Activated CD4-positive, CD25-positive, alpha-beta regulatory T cell treated with anti-CD3 and anti-CD28 coated beads, Interleukin-2, amount 50 U/mL, for 24 hours (primary cell): ENCODE data around the gene NECAP2.
"Not testable (repeated sequence)": the region's sequence is repeated elsewhere in the genome, so short reads cannot be mapped to it uniquely, and the experiment has no call there.

Source experiments
- ATAC-seq, 2 donors: fragments of 150-1000 bp; cut with Tn5 transposase; one replicate each; pipeline ENCODE4 v1.10.0; 2021; ENCODE audit warnings: mild to moderate bottlenecking in 1 of 2, moderate library complexity in 1 of 2

The NECAP2 gene

DNA sequence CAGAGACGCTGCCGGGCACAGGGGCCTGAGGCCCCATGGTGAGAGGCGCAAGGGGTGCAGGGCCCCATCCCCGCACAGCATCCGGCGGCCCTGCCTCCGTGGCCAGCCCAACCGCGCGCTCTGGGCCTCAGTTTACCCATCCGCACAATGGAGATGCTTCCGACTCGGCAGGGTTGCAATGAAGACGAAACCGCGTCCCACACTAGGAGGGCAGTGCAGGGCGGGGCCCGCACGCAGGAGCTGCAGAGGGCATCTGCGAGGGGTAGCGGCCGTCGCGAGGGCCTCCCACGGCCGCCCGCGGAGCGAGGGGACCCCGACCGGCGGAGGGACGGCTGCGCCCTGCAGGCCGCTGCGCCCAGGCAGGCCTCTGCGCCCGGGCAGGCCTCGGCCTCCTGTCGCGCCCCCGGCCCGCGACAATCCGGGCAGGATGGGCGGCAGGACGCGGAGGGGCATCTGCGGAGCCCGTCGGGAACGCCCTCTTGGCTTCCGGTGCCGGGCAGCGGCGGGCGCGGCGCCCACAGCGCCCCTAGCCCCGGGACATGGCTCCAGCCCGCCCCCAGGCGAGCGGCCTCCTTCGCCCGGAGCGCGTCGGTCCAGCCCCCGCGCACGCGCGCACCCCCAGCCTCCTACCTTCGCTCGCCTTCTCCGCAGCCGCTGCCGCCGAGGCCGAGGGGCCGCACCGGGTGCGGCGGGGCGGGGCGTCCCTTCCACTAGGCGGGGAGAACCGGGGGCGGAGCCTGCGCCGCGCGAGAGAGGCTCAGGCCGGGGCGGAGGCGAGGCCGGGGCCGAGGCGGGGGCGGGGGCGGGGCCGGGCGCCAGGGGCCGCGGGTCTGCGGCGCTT lies 58.3 kb downstream of the NECAP2 start:
- ATAC-seq = peak; percentile 91 to 95

DNA sequence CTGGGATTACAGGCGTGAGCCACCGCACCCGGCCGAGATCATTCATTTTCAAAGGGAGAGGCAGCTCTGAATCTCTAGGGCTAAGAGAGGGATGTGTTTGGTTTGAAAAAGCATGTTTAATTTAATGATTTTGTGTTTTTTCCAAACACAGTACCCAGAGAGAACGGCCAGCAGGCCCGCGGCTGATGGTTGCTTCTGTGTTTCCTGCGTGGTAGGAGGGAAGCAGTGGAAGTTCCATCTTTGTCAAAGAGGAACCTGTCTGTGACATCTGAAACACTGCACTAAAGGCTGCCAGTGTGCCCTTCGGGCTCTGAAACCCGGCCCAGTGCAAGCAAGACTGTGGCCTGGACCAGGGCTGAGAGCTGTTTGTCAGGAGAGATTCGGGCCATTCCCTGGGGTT lies 59.9 kb downstream of the NECAP2 start:
- ATAC-seq = not testable (repeated sequence)

DNA sequence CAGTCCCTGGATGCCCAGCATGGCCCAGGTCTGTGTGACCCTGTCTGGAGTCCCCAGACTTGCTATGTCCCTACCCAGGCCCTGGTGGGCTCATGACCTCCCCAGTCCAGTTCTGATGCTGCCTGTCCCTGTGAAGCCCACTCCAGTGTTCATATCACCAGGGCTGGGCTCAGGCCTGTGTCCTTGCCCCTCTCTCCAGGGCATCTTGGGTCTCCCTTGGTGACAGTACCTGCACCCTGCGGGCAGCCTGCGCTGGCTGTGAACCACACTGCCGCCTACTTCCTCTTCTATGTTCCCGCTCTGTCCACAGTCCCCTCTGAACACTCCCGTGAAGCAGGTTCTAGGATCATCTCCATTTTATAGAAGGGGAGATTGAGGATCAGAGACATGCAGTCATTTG lies 60.5 kb downstream of the NECAP2 start:
- ATAC-seq = not testable (repeated sequence)

DNA sequence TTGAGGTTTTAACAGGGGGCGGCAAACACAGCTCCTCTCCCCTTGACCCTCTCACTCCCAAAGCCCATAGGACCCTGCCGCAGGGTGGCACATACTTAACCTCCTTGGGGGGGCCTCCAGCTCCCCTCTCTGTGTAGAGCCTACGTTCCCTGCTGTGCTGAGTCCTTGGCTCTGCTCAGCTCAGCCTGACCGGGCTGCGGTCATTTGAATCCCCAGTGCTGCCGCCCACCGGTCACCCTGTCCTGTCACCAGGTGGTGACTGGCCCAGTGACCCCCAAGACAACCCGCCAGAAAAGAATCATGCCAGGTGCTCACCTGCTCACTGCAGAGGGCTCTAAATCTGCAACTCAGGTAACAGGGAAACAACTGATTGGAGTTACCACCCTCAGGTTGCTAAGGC lies 60.9 kb downstream of the NECAP2 start:
- not testable (repeated sequence) for ATAC-seq

DNA sequence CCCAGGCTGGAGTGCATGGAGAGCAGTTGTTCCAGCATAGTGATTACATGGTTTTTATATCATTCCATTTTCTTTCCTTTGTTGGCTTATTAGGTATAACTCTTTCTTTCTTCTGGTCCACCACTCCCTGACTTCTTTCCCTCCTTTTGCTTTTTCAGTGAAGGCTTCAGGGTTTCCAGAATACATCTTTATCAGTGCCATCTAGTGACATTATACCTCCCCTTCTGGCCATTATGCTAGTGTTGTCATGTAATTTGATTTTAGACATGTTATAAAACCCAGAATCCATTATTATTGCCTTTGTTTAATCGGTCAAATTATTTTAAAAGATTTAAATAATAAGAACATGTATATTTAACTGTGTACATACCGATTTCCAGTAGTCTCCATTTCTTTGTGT lies 63.0 kb downstream of the NECAP2 start:
- no peak for ATAC-seq

DNA sequence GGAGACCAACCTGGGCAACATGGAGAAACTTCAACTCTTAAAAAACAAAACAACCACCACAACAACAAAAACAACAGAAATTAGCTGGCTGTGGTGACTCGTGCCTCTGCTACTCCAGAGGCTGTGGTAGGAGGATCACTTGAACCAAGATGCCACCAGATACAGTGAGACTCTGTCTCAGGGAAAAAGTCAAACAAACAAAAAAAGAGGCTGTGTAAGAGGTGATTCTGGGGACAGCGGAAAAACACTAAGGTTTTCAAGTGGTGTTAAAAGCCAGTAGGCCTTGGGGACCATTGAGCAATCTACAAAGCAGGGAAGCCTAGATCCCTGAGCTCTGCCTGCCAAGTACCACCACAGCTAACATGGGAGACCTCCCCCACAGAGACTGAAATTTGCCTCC lies 65.3 kb downstream of the NECAP2 start:
- ATAC-seq = not testable (repeated sequence)

DNA sequence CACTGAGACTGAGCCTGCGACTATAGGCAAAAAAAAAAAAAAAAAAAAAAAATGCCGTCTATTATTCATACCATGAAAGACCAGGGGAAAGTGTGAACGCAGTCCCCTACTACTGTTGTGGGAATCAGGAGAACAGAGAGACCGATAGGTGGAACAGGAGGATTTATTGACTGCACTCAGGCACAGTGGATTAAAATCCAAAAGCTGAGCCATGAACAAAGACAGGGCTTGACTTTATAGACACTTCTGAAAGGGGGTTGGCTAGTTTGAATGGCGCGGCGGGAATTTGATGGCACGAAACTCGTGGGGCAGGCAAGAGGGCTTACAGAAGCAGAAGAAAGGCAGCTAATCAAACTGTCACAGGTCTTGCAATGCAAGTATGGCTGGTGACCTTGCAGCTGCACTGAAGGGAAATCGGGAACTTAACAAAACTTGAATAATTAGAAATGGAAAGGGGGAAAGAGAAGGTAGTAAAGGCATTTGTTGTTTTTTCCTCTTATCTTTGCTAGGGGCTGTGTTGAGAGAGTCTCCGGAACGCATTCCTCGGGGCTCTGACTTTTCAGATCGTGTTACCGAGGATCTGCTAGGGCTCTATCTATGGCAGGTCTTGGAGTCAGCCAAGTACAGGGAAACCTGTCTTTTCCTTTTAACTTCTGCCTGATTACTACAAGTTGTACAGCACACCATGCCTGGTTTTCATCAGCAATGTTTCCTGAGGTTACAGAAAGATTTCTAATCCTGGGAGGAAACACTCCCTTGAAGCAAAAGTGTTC lies 66.0 kb downstream of the NECAP2 start:
- ATAC-seq = not testable (repeated sequence)

DNA sequence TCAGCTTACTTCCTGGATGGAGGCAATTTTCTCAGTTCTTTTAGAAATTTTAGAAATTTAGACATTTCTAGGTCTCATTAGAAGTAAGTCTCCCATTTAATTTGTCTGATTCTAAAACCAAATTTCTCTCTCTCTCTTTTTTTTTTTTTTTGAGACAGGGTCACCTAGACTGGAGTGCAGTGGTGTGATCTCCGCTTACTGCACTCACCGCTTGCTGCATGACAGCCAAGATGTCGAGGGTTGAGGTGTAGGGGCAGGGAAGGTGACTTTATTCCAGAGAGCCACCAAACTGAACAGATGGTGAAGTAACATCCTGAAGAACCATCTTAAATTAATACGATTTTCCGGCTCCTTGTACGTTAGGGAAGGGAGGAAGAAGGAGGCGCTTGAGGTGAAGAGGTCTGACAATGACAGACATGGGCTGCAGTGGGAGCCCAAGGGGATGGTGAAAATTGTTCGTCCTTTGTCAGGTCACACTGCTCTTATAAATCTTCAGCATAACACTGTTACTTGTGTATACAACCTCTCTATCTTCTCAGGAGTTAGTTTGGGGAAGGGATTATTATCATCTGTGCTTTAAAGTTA lies 68.4 kb downstream of the NECAP2 start:
- ATAC-seq = not testable (repeated sequence)
